B cell (primary cell): ENCODE results near the gene SLC25A48.

ENCODE experiments used
- EZH2 ChIP-seq: IDR thresholded peaks from 2 replicates; pipeline ENCODE4 v1.6.1; 2012; ENCODE audit warnings: borderline replicate concordance, low read depth, mild to moderate bottlenecking, moderate library complexity, low read length; ENCODE audit not compliant: insufficient read depth, poor library complexity, severe bottlenecking
- TF ChIP-seq, protein P1 (sequence below): fragments of 200-600 bp; IDR thresholded peaks from one replicate; pipeline ENCODE4 v1.8.0; 2022; ENCODE audit warnings: antibody characterized with exemption, mild to moderate bottlenecking

DNA sequence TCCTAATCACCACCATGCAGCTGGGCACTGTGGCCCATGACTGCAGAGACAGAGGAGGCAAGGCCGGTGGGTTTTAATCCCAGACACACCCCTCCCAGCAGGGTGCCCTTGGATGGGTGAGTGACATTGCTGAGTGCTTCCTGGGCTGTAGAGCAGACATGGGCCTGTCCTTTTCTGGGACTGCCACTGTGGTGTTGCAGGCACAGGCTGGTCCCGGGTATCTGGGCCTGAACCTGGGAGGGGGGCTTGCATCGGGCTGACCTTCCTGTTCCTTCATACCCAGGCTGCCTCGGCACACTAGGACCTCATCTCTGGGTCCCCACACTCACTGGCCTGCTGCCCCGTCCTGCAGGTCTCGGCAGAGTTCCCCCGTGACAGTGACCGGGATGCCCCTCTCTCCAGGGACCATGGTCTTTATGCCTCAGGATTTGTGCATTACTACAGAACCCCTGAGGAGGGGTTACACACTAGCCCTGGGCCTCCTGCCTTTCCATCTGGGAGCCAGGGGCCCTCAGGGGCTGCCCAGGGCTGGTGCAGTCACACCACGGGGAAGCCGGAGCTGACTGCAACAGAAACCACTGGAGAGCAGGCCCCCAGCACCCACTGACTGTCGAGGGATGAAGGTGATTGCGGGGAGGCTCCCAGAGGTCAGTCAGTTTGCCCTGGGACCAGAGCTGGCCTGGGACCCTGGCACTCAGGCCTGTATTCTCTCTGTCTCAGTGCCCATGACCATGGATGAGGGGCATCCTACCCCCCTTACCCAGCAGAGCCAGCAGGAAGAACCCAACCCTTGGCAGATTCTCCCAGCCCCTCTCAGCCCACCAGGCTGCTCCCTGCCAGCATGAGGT is 8.9 kb upstream of the SLC25A48 start:
- TF ChIP-seq, protein P1, sequence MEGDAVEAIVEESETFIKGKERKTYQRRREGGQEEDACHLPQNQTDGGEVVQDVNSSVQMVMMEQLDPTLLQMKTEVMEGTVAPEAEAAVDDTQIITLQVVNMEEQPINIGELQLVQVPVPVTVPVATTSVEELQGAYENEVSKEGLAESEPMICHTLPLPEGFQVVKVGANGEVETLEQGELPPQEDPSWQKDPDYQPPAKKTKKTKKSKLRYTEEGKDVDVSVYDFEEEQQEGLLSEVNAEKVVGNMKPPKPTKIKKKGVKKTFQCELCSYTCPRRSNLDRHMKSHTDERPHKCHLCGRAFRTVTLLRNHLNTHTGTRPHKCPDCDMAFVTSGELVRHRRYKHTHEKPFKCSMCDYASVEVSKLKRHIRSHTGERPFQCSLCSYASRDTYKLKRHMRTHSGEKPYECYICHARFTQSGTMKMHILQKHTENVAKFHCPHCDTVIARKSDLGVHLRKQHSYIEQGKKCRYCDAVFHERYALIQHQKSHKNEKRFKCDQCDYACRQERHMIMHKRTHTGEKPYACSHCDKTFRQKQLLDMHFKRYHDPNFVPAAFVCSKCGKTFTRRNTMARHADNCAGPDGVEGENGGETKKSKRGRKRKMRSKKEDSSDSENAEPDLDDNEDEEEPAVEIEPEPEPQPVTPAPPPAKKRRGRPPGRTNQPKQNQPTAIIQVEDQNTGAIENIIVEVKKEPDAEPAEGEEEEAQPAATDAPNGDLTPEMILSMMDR, result no peak
- TF ChIP-seq EZH2, result no peak
